GM03348 (cell line): ENCODE results near the gene IGF2R.
"Not testable (repeated sequence)": the region's sequence is repeated elsewhere in the genome, so short reads cannot be mapped to it uniquely, and the experiment has no call there.

Experiments used
- DNase-seq: peaks from one replicate; pipeline ENCODE4 v3.0.0; 2012; ENCODE audit warnings: low spot score

The IGF2R gene

DNA sequence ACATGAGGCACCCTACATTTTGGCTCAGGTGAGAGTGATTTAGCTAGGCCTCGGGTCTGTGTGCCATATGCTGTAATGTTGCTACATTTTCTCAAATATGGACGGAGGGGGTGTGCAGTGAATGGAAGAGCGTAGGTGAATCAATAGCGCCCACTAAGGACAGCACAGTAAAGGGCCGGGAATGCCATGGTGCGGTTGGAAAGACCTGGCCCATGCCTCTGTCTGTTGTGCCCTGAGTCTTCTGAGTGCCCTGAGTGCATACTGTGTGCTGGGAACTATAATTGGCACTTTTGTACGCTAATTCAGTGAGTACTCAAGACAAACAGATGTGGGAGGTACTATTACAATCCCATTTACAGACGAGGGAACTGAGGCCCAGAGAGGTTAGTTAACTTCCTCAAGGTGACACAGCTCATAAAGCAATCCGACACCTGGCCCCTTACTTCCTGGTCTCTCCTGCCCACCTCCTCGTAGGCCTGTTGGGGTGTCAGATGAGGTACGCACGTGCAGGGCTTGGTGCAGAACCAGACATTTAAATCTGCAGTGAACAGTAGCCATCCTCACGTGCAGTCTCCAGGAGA is 170.0 kb downstream of the IGF2R start:
- no peak for DNase-seq

DNA sequence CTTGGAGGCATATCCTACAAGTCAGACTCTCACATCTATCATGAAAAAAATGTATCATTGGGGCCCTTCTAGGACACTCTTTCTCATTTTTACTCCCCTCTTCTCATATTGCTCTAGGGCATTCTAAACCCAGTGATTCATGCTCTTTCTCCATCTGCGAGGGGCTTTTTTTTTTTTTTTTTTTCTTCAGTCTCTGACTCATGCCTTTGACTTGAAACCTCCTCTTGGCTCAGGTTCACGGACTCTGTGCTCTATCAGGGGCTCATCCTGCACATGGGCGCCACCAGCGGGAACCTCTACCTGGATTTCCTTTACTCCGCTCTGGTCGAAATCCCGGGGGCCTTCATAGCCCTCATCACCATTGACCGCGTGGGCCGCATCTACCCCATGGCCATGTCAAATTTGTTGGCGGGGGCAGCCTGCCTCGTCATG is 170.6 kb downstream of the IGF2R start:
- DNase-seq: peak; percentile 73

DNA sequence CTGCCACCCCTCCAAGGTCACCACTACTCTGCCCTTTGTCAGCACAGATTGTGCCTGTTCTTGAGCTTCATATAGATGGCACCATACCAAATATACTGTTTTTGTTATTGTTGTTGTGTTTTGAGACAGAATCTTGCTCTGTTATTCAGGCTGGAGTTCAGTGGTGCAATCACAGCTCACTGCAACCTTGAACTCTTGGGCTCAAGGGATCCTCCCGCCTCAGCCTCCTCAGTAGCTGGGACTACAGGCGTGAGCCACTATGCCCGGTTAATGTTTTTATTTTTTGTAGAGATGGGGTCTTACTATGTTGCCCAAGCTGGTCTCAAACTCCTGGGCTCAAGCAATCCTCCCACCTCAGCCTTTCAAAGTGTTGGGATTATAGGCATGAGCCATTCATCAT is 171.6 kb downstream of the IGF2R start:
- DNase-seq: not testable (repeated sequence)

DNA sequence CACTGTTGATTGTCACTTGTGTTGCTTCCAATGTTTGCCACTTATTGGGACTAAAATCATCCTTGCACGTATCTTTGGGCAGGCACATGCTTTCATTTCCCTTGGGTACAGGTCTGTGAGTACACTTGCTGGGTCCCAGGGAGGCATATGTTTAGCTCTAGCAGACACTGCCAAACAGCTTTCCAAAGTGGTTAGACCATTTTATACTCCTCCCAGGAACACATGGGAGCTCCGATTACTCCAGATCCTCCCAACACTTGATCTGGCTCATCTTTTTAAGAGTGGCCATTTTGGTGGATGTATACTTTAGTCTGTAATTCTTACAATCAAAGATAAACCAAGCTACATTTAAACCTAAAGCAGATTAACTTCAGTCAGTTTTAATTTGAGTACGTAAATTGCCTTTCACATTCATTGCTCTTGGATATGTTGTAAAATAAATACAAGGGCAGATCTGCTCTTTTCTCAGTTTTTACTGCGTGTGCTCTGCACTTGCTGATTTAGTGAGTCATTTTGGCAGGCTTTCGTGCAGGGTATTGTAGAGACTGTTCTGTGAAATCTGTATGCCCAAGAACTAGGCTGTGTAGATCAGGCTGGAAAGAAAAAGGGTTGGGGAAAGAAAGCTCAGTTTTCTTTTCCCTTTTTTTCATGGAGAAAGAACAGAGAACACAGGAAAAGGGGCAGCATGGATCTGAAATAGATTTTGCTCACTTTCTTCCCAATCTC is 172.3 kb downstream of the IGF2R start:
- peak; percentile 45 for DNase-seq

DNA sequence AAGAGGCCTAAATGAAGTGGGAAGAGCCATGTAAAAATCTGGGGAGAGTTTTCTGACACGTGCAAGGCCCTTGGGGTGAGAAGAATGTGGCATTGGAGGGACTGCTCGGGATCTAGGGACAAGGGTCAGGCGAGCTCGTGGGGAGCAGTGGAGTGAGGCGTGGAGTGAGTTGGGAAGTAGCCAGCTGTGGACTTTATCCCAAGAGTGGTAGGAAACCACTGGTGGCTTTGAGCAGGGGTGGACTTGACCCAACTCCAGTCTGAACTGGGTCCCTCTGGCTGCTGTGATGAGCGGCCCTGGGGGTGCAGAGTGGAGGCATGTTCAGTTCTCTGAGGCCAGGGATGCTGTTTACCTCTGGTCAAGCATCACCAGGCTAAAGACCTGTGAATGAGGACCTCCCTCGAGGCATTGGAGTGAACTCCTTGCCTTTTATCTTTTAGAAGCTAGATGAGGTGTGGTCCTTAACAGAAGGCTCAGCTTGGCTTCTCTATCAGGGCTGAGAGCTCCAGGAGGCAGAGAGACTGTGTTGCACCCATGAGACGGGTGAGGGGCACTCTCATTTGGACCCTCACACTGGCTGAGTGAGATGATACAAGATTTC is 173.3 kb downstream of the IGF2R start:
- DNase-seq: no peak

DNA sequence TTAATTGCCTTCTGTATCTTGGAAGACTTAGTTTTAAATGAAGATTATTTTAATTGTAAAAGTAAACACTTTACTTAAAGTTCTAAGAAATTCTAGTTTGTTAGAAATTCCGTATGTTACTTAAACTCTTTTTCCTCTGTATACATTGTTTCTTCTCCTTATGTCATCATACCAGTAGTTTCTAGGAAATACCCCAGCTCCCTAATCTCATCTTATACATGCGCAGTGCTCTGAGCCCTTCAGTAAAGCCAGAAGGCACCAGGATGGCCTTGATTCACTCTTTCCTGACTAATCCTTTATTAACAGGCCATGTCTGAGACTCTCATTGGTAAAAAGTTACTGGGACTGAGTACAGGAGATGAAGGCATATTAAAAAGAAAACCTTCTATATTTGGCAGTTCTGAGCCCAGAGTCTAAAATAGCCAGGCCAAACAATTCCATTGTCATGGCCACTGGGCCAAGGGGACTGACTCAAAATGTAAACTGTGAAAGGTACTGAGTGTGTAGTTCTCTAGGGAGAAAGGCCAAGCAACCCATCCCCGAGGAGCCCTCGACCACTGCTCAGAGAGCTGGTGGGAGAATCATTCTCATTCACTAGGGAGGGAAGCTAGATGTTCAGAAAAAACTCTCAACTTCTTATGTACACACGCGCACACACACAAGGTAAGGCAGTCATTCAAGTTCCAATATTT is 177.7 kb downstream of the IGF2R start:
- DNase-seq: no peak

DNA sequence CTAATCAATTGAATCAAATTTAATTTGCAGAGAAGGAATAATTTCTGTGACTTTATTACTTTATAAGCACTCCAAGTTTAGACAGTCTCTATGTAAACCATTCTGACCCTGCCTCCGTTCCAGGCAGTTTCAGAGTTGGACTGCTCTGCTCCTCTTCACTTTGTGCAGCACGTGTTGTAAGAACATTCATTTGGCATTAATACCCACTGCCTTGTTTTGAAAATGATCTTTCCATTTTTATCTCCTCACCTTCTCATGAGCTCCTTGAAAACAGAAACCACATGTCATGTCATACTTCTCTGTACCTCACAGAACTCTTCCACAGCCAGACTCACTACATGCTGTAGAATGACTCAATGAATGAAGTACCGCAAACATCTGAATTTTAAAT is 178.3 kb downstream of the IGF2R start:
- no peak for DNase-seq

DNA sequence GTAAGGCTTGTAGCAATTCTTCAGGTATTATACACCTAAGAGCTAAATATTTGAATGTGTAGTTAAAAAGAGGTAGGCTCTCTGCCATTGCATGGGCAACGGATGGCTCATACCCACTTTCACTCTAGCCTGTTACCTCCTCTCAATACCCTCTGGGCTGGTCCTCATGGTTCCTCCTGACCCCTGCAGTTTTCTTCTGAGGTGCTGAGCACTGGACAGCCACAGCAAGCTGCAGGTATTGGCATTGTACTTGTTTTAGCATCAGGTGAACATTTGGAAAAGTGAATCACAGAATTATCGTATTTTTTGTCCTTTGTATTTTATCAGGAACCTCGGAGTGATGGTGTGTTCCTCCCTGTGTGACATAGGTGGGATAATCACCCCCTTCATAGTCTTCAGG is 185.6 kb downstream of the IGF2R start:
- no peak for DNase-seq

DNA sequence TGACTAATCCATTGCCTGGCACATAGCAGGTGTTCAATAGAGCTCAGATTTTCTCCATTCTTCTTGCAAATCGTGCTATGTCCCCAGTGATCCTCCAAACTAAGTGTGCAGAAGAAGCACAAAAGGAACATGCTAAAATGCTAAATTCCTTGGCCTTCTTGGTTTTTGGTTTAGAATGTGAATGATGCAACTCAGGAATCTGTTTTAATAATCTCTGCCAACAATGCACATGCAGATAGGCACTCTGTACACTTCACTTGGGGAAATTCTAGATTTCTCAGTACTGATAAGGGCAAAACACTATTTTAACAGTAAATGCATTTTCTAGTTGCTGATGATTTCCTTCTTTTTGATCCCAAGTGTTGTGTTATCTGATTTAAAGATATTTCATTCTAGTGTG is 188.0 kb downstream of the IGF2R start:
- peak; percentile 50 for DNase-seq

DNA sequence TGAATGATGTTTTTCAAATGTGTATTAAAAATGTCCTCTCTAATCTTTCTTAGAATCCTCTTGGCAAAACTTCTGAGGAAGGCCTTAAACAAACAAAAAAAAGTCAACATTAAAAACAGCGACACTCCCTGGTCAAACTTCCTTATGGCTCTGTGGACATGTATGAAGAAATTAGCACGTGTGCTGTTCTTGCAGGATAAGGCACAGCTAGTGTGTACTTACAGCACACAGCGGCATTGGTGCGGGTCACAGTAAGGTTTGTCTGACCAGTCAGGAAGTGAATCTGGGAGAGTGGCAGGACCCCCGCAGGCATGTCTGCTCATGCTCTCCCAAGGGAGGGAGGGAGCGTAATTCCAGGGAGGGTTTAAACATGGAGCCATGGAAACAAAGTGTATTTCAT is 191.6 kb downstream of the IGF2R start:
- no peak for DNase-seq
